Epithelial cell of esophagus (primary cell): Measurements from ENCODE around the gene PHOSPHO1.

Experiments
- DNase-seq: peaks from one replicate; pipeline ENCODE4 v3.0.0; 2010; ENCODE audit warnings: low read depth
- H3K4me3 ChIP-seq: 2 replicates; pipeline ENCODE4 v1.5.1; 2011; ENCODE audit warnings: mild to moderate bottlenecking, low read length, control low read depth
- TF ChIP-seq, protein P1 (sequence below): IDR thresholded peaks from 2 replicates; pipeline ENCODE4 v1.5.1; 2011; ENCODE audit warnings: low read depth, mild to moderate bottlenecking, low read length, control low read depth, inconsistent platforms; ENCODE audit not compliant: insufficient read depth; ENCODE audit errors: missing control alignments

Gene PHOSPHO1

DNA sequence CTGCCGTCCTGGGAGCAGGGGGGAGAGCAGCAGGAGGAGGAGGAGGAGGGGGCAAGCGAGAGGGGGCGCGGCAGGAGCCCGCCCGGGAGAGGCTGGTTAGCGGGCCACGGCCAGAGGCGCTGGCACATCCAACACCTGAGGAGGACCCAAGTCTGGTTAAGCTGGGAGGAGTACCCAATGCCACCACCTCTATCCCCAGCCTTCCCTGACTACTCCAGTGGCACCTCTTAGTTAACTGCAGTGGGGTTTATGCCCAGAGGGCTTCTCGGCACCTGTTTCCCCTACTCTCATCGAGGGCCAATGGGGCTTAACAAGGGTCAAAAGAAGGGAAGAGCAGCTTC lies 5.6 kb downstream of the PHOSPHO1 start:
- no peak for DNase-seq
- H3K4me3 ChIP-seq = no peak overlapping the region
- TF ChIP-seq, protein P1, sequence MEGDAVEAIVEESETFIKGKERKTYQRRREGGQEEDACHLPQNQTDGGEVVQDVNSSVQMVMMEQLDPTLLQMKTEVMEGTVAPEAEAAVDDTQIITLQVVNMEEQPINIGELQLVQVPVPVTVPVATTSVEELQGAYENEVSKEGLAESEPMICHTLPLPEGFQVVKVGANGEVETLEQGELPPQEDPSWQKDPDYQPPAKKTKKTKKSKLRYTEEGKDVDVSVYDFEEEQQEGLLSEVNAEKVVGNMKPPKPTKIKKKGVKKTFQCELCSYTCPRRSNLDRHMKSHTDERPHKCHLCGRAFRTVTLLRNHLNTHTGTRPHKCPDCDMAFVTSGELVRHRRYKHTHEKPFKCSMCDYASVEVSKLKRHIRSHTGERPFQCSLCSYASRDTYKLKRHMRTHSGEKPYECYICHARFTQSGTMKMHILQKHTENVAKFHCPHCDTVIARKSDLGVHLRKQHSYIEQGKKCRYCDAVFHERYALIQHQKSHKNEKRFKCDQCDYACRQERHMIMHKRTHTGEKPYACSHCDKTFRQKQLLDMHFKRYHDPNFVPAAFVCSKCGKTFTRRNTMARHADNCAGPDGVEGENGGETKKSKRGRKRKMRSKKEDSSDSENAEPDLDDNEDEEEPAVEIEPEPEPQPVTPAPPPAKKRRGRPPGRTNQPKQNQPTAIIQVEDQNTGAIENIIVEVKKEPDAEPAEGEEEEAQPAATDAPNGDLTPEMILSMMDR = no peak

DNA sequence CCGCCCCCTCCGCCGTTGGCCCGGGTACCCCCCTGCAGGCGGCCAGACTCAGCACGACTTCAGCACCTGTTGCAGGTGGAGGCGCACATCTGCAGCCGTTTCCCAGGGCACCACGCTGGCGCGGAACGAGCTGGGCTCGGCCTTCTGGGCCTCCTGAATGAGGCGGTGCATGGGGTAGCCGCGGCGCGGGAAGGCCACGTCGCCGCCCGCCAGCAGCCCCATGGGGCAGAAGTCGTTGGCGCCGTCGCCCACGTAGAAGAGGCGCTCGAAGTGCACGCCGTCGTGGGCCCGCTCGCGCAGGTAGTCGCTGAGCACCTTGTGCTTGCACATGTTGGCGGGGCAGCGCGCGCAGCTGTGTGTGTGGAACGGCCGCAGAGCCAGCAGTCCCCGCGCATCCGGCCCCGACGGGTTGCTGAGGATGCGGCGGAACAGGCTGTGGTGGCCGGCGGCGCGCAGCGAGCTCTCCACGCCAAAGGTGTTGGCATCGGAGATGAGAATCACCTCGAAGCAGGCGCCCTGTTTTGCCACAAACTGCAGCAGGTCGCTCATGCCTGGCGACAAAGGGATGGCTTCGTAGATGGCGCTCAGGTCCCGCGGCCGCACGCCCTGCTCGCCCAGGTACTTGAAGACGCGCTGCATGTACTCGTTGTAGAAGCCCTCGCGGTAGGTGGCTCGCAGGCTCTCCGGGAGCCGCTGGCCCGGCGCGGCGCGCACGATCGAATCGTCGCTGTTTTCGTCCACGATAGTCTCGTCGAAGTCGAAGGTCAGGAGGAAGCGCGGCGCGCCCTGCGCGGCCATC lies 6.2 kb downstream of the PHOSPHO1 start:
- no peak overlapping the region for H3K4me3 ChIP-seq
- peak; percentile 24 for DNase-seq
- TF ChIP-seq, protein P1 = no peak

DNA sequence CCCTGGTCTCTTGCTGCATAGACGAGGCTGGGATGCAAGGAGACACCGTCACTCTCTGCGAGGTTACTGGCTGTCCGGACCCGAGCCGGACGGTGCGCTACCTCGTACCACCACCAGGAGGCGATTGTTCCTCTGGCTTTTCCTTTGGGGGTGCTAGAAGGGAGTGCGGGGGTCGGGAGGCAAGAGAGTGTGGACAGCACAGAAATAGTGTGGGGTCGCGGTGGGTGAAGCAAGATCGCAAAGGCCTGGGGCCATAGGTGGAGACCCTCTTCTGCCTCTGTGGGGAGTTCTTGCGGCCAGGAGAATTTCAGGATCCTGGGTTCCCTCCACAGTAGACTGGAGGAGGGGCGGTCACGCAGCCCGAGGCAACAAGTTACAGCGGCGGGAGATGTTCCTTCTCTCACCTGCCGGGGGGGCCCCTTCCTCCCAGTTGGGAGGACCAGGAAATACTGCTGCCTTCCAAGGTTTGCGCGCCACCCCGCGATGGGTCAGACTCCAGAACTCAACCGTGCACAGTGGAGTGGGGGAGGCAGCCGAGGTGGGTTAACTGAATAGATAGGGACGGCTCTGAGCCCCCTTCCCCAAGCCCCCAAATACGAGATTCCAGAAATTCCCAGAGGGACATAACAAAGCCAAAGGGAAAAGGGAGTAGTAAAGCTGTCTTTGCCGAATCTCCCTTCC lies 6.9 kb downstream of the PHOSPHO1 start:
- H3K4me3 ChIP-seq = no peak overlapping the region
- TF ChIP-seq, protein P1 = peak; percentile 79
- peak; percentile 18 for DNase-seq

DNA sequence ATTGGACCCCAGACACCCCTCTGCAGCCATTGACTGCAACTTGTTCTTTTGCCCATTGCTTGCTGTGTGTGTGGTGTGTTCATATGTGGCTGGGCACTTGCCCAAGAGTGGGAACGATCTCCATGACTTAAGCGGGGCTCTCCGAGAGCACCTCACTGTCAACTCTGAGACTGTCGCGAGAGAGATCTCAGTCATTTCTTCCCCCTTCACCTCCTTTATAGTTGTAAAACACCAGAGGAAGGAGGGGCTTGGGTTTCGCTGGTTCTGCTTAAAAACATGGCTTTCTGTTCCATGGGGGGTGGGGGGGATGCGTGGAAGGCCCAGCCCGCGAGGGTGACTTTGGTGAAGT lies 7.4 kb downstream of the PHOSPHO1 start:
- TF ChIP-seq, protein P1 = no peak
- no peak overlapping the region for H3K4me3 ChIP-seq
- DNase-seq = no peak

DNA sequence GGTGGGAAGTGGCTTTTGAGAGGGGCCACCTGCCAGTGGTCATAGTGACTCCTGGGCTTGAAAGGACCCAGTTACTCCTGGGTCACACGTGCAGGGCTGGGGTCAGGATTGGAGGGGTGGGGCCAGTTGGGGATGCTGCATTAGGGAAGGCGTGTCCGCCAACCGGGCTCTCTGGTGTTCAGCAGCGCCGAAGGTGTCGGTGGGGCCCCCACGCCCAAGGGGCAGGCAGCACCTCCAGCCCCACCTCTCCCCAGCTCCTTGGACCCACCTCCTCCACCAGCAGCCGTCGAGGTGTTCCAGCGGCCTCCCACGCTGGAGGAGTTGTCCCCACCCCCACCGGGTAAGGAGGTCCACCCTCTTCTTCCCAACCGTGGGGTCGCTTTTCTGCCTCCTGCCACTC lies 10.6 kb downstream of the PHOSPHO1 start:
- H3K4me3 ChIP-seq = no peak overlapping the region
- TF ChIP-seq, protein P1 = no peak
- no peak for DNase-seq

DNA sequence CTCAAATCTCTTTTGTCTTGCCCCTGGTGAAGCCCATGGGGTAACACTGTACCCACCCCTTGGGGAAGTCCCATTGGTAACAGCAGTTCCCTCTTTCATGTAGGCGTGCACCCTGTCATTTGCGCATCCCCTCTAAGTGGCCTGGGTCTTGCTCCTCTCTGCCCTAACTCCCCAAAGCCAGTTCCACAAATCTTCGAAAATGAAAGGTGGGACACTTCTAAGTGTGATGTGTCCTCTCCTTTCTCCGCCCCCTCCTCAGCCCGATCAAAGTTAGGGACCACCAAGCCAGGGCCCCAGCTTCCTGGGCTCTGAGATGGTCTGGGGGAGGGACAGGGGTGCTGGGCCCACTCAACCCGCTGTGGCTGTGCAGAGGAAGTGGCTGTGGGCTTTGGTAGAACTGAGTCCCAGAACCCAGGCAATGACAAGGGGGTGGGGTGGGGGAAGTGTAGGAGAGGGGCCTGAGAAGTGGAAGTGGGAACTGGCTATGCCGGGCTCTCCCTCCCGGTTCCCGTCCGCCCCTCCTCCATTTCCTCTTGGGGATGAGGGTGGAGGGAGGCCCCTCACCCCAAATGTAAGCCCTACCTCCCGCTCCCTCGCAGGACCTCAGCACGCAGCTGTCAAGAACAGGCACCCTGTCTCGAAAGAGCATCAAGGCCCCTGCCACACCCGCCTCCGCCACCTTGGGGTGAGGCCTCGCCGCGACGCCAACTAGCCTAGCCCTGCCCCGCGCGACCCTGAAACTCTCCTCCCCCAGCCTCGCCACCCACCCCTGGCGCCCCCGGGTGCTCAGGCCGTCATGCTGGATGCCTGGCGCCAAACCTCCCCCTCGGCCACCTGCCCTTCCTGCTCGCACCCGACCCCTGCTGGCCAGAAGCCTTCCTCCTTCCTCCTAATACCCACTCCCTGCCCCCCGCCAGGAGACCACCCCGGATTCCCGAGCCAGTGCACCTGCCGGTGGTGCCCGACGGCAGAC lies 11.4 kb downstream of the PHOSPHO1 start:
- TF ChIP-seq, protein P1 = no peak
- no peak for DNase-seq
- H3K4me3 ChIP-seq = no peak overlapping the region
